IPS DF 4.7 (cell line): Measurements from ENCODE around the gene TNFRSF13B.
"Not testable (repeated sequence)": the region's sequence is repeated elsewhere in the genome, so short reads cannot be mapped to it uniquely, and the experiment has no call there.

Source experiments
- DNase-seq: peaks from one replicate; pipeline ENCODE4 v3.0.0-alpha.2; 2013; ENCODE audit warnings: low spot score; ENCODE audit errors: extremely low read depth

Gene TNFRSF13B

GRCh38 chr17:16987066-16987829, 15.3 kb upstream of the TNFRSF13B start:
- DNase-seq: no peak

GRCh38 chr17:16986391-16986790, 14.5 kb upstream of the TNFRSF13B start:
- DNase-seq: no peak

- DNase-seq: no peak
Observed at GRCh38 chr17:16981928-16982327, 10.0 kb upstream of the TNFRSF13B start.

- no peak for DNase-seq
Observed at GRCh38 chr17:16980813-16981731, 9.2 kb upstream of the TNFRSF13B start.

DNA sequence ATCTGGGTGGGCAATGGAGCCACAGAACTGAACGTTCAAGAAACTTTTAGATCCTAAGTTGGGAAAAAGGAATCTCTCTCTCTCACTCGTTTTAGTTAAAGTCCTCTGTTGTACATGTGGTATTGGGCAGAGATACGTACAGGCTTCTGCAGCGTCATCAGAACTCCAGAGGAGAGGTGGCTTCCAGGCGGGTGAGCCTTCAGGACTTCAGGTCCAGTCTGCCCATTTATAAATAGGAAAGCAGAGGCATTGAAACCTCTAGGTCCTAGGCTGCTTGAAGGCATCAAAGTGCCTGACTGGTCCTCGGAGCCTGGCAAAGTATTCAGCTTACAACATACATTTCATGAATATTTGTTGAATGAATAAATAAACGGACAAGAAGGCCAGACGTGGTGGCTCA, 8.1 kb upstream of the TNFRSF13B start:
- no peak for DNase-seq

DNA sequence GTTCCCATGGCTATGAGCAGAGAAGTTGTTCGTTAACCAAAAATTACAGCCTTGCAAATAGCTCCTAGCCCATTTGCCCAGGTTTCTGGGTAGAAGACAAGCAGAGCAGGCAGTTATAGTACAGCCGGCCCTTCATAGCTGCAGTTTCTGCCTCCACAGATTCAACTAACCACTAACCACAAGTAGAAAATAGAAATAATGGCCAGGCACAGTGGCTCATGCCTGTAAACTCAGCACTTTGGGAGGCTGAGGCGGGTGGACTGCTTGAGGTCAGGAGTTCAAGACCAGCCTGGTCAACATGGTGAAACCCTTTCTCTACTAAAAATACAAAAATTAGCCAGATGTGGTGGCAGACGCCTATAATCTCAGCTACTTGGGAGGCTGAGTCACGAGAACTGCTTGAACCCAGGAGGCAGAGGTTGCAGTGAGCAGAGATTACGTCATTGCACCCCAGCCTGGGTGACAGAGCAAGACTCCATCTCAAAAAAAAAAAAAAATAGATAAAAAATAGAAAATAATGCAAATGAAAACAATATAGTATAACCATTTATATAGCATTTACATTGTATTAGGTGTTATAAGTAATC, 7.4 kb upstream of the TNFRSF13B start:
- DNase-seq: not testable (repeated sequence)

DNA sequence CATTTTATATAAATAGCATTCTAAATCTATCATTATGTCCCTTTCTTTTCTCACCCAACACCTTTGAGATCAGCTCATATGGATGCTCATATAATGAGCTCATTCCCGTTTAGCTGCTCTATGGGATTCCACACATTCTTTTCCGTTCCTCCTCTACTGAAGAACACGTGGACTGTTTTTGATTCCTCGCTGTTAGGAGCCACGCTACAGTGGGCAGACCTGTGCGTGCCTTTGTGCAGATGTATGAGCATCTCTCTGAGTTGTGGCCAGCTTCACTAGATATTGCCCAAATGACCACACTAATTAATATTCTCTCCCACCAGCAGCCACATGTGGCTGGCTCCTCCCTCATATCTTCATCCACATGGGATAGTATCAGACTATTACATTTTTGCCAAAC, 6.0 kb upstream of the TNFRSF13B start:
- DNase-seq: no peak

- DNase-seq: no peak
Observed at GRCh38 chr17:16976725-16977550, 5.0 kb upstream of the TNFRSF13B start.

DNA sequence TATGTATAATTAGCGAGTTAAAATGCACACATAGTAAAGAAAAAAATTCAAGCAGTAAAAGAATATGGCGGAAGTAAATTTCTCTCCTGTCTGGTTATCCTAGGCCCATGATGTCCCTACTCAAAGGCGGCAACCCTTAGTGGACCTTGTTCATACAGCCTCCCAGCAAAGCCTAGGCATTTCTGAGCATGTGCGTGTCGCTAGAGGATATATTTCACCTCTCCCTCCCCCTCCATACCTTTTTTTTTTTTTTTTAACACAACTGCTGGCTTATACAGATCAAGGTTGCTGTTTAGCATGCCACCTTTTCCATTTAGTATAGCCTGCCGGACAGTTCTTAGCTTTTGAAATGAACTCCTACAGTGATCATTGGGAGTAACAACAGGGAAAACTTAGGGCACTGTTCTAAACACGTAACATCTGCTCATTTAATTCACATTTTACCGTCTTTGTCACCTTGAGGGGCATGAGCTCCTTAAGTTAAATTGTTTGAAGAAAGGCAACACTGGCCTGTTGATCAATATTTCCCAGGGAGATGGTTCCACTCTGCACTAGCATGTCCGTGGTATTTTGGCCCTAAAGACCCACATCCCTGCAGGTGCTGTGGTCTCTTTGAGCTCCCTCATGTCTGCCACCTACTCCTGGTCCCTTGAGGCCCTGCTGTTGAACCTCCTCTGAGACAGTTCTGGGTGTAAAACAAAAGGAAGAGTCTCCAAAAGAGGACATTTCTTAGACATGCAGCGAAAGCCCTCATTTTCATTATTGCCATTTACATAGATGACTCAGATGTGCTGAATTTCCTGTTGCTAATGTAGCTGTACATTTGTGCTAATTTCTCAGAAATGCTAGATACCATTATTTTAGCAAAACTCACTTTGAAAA, 4.1 kb upstream of the TNFRSF13B start:
- no peak for DNase-seq

DNA sequence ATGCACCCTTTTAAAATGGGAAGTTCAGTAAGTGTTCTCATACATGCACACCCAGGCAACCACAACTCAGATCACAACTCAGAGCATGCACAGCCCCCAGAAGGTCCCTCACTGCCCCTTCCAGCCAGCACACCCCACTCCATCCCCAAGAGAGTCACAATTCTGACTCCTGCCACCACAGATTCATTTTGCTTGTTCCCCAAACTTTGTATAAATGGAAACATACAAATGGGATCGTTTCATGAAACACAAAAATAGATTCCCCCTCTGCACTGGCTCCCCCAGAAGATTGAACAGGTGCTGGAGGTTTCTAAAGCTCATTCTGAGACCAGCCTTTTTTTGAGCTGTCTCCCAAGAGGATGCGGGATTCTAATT, 3.3 kb upstream of the TNFRSF13B start:
- DNase-seq: no peak

GRCh38 chr17:16974569-16975276, 2.8 kb upstream of the TNFRSF13B start:
- DNase-seq: no peak

DNA sequence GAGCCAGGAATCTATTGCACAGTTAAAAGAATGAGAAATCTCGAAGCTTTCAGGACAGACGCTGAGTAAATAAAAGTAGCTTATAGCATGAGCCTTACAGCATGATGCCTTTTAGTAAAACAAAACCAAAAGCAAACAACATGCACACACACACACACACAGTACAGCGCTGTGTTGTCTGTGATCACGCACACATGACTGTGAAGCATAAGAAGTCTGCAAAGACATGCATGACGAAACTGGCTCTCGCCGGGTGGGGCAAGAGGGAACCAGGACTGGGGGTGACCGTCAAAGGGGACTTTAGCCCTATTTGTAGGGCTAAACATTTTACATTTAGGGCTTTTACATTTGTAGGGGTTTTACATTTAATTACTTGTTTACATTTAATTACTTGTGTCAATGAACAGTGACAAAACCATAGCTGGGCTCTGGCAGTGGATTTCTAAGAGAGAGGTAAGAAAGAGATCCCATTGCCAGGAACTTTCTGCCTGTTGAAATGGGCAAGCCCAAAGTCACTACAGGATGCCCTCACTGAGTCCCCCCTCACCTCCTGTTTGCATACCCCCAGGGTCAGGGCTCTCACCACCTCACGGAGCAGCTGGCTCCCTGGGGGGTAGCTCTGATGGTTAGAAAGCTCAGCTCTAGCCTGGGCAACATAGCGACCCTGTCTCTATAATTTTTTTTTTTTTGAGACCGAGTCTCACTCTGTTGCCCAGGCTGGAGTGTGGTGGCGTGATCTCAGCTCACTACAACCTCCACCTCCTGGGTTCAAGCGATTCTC, 2.0 kb upstream of the TNFRSF13B start:
- DNase-seq: no peak

GRCh38 chr17:16973043-16973442, 1.1 kb upstream of the TNFRSF13B start:
- DNase-seq: not testable (repeated sequence)

GRCh38 chr17:16972346-16972745, 428 bp upstream of the TNFRSF13B start:
- DNase-seq: no peak

DNA sequence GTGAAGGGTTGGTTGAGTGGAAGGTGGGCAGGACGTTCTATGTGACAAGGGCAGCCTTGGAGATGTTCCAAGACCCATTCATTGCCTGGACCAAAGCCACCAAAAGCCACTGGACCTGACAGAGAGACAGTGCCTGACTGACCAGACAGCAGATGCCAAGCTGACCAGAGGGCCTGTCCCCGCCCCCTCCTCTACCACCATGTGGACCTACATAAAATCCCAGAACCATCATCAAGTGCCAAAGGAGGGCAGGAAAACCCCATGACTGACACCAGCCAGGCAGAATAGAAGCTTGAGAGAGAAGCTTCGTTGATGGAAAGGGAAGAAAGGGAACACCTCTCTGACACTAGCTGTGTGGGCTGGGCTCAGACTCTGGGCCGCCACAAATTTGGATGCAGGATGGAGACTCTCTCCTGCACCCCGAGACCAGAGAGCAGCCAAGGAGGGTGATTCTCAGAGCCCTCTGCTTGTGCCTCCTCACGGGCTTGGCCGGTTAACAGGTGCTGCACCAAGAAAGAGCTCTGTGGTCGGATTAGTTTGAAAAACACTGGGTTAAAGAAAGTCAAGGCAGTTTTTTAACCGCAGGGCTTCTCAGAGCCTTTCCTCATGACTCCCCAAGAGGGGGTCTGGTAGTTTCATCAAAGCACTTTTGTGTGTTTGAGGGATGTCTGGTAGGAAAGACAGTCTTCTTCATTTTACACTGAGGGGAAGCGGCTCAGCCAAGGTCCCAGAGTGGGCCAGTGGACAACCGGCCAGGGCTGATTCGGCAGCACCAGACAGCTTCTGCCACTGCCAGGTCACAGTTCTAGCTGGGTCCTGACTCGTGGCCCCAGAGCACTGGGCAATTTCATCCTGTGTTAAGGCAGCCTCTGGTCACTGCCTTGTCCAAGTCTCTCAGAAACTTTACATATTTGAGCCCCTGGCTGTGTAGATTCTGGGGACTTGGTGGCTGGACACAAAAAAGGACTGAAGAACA, 1.7 kb downstream of the TNFRSF13B start:
- DNase-seq: no peak

- DNase-seq: no peak
Observed at GRCh38 chr17:16968786-16969185, 3.1 kb downstream of the TNFRSF13B start.

- no peak for DNase-seq
Observed at GRCh38 chr17:16962804-16963203, 9.1 kb downstream of the TNFRSF13B start.

GRCh38 chr17:16961792-16962191, 10.1 kb downstream of the TNFRSF13B start:
- no peak for DNase-seq
